GM23338 (cell line): ENCODE measurements around the gene INPP1. TPM values are rescaled to one million over a fixed set of nuclear protein-coding genes. Genes with fewer than 3 reads are reported as not detected.

Experiments
- ATAC-seq: fragments of 200-7000 bp; cut with Tn5 transposase; 3 replicates; pipeline ENCODE4 v1.9.1; 2020
- DNase-seq: peaks from one replicate; pipeline ENCODE4 v3.0.0-alpha.2; 2015; ENCODE audit warnings: low spot score
- H2AFZ ChIP-seq: fragments of 200-600 bp; sonication (generic); 2 replicates; pipeline ENCODE4 v1.8.0; 2016; ENCODE audit warnings: antibody characterized with exemption, mild to moderate bottlenecking, moderate library complexity
- H3F3A ChIP-seq: fragments of 200-600 bp; sonication (generic); replicated peaks from 2 replicates; pipeline ENCODE4 v1.8.0; 2017; ENCODE audit warnings: antibody characterized with exemption, mixed run types, low read depth
- H3K27ac ChIP-seq: fragments of 200-600 bp; sonication (generic); 2 replicates; pipeline ENCODE4 v1.6.1; 2016; ENCODE audit warnings: low read depth
- H3K27me3 ChIP-seq: fragments of 200-600 bp; sonication (generic); 2 replicates; pipeline ENCODE4 v1.8.0; 2016; ENCODE audit warnings: mild to moderate bottlenecking, mixed run types, moderate library complexity; ENCODE audit not compliant: insufficient read depth
- H3K36me3 ChIP-seq: fragments of 200-600 bp; sonication (generic); 2 replicates; pipeline ENCODE4 v1.8.0; 2016; ENCODE audit warnings: mild to moderate bottlenecking; ENCODE audit not compliant: insufficient read depth
- H3K4me1 ChIP-seq: fragments of 200-600 bp; sonication (generic); 2 replicates; pipeline ENCODE4 v1.8.0; 2016; ENCODE audit warnings: mild to moderate bottlenecking, moderate library complexity; ENCODE audit not compliant: insufficient read depth
- H3K4me2 ChIP-seq: fragments of 200-600 bp; sonication (generic); 2 replicates; pipeline ENCODE4 v1.7.1; 2017; ENCODE audit warnings: mixed run types
- H3K4me3 ChIP-seq: fragments of 200-600 bp; sonication (generic); 2 replicates; pipeline ENCODE4 v1.6.1; 2016; ENCODE audit warnings: mixed run types
- H3K79me2 ChIP-seq: fragments of 200-600 bp; sonication (generic); replicated peaks from 2 replicates; pipeline ENCODE4 v1.8.0; 2017; ENCODE audit warnings: mild to moderate bottlenecking; ENCODE audit not compliant: insufficient read depth
- H3K9me2 ChIP-seq: fragments of 200-600 bp; sonication (generic); 2 replicates; pipeline ENCODE4 v1.8.0; 2017; ENCODE audit not compliant: insufficient read depth
- H4K20me1 ChIP-seq: fragments of 200-600 bp; sonication (generic); replicated peaks from 2 replicates; pipeline ENCODE4 v1.8.0; 2017; ENCODE audit warnings: mild to moderate bottlenecking; ENCODE audit not compliant: insufficient read depth
- H3K27ac Mint-ChIP-seq: 2 replicates; pipeline ENCODE4 v1.8.0; 2020; ENCODE audit warnings: inconsistent platforms, mild to moderate bottlenecking, moderate library complexity, mixed read lengths
- H3K27me3 Mint-ChIP-seq: 3 replicates; pipeline ENCODE4 v1.8.0; 2022; ENCODE audit warnings: low read depth, mild to moderate bottlenecking, moderate library complexity, mixed read lengths, inconsistent platforms; ENCODE audit not compliant: insufficient read depth, poor library complexity
- H3K36me3 Mint-ChIP-seq: 3 replicates; pipeline ENCODE4 v1.8.0; 2021; ENCODE audit warnings: low read depth, mild to moderate bottlenecking, inconsistent platforms, moderate library complexity, mixed read lengths
- H3K4me1 Mint-ChIP-seq: 3 replicates; pipeline ENCODE4 v1.8.0; 2020; ENCODE audit warnings: mild to moderate bottlenecking, inconsistent platforms, mixed read lengths
- H3K4me3 Mint-ChIP-seq: 3 replicates; pipeline ENCODE4 v1.8.0; 2021; ENCODE audit warnings: moderate library complexity, mild to moderate bottlenecking, inconsistent platforms, mixed read lengths
- H3K9me3 Mint-ChIP-seq: 3 replicates; pipeline ENCODE4 v1.8.0; 2020; ENCODE audit warnings: moderate library complexity, mild to moderate bottlenecking, inconsistent platforms, mixed read lengths
- CREB1 ChIP-seq: fragments of 250-450 bp; sonication (Bioruptor Pico); IDR thresholded peaks from 2 replicates; pipeline ENCODE4 v1.5.0; 2020; ENCODE audit warnings: low read depth, mild to moderate bottlenecking, moderate library complexity
- CTCF ChIP-seq, 2 experiments: fragments of 200-600 bp in 1 of 2; sonication (generic) in 1 of 2; conservative IDR thresholded peaks; 2 replicates each; pipeline versions ENCODE4 v1.5.1 to v1.6.1; 2016 to 2017; ENCODE audit warnings: antibody characterized with exemption in 2 of 2, low read depth in 2 of 2, mild to moderate bottlenecking in 2 of 2, moderate library complexity in 1 of 2
- ETS1 ChIP-seq: IDR thresholded peaks from 2 replicates; pipeline ENCODE4 v1.6.1; 2016; ENCODE audit warnings: antibody characterized with exemption
- EZH2 ChIP-seq: fragments of 200-600 bp; sonication (generic); IDR thresholded peaks from one replicate; pipeline ENCODE4 v1.8.0; 2017; ENCODE audit warnings: antibody characterized with exemption, mild to moderate bottlenecking, low read depth; ENCODE audit not compliant: unreplicated experiment
- EZH2phosphoT487 ChIP-seq: fragments of 200-600 bp; sonication (generic); IDR thresholded peaks from one replicate; pipeline ENCODE4 v1.8.1; 2018; ENCODE audit warnings: antibody characterized with exemption; ENCODE audit not compliant: unreplicated experiment
- JUNB ChIP-seq: IDR thresholded peaks from one replicate; pipeline ENCODE4 v1.6.1; 2016; ENCODE audit warnings: antibody characterized with exemption; ENCODE audit not compliant: unreplicated experiment
- NANOG ChIP-seq: IDR thresholded peaks from 2 replicates; pipeline ENCODE4 v1.6.1; 2016; ENCODE audit warnings: antibody characterized with exemption, borderline replicate concordance
- POLR2AphosphoS5 ChIP-seq: IDR thresholded peaks from 2 replicates; pipeline ENCODE4 v1.6.1; 2016; ENCODE audit warnings: antibody characterized with exemption, low read depth
- REST ChIP-seq: IDR thresholded peaks from one replicate; pipeline ENCODE4 v1.6.1; 2018; ENCODE audit warnings: antibody characterized with exemption; ENCODE audit not compliant: unreplicated experiment
- STAT1 ChIP-seq: IDR thresholded peaks from one replicate; pipeline ENCODE4 v1.6.1; 2016; ENCODE audit warnings: antibody characterized with exemption; ENCODE audit not compliant: unreplicated experiment
- ZNF114 ChIP-seq: fragments of 250-450 bp; sonication (Bioruptor Pico); IDR thresholded peaks from 2 replicates; pipeline ENCODE4 v1.5.0; 2020; ENCODE audit warnings: mild to moderate bottlenecking, moderate library complexity
- ZNF331 ChIP-seq: fragments of 250-450 bp; sonication (Bioruptor Pico); IDR thresholded peaks from 2 replicates; pipeline ENCODE4 v1.5.0; 2020; ENCODE audit warnings: low read depth, mild to moderate bottlenecking, moderate library complexity
- ZNF462 ChIP-seq: fragments of 250-450 bp; sonication (Bioruptor Pico); IDR thresholded peaks from 2 replicates; pipeline ENCODE4 v1.5.0; 2020; ENCODE audit warnings: mild to moderate bottlenecking, moderate library complexity
- polyA plus RNA-seq: library from polyadenylated mRNA; unstranded; fragments of >200 nt; fragmentation: Nextera tagmentation; extraction: Ambion mirVana; gene quantifications from 2 replicates; pipeline ENCODE4 v1.2.1, GENCODE V29; 2016
- total RNA-seq: library from RNA; depleted of rRNA; stranded (reverse); fragments of >200 nt; shearing (Covaris generic); gene quantifications from 2 replicates; pipeline ENCODE4 v1.2.3, GENCODE V29; 2014

The INPP1 gene
- total and polyA plus RNA-seq, 2 experiments from 2014 or later, result 2.6 to 6.5 TPM

GRCh38 chr2:190334479-190335224 lies 8.7 kb upstream of the INPP1 start:
- H3K9me3 Mint-ChIP-seq, result no peaks in the 10 kb centered on the region
- H2AFZ ChIP-seq, result no peak overlapping the region
- no peak overlapping the region; the same call in 1 of the 2 replicates for H3K27ac Mint-ChIP-seq
- no peaks in the 10 kb centered on the region for H3K36me3 Mint-ChIP-seq
- H3K27me3 ChIP-seq, result no peaks in the 10 kb centered on the region
- DNase-seq (no peak), ATAC-seq (no peak)
- H3F3A ChIP-seq, result no peaks in the 10 kb centered on the region
- H3K4me1 ChIP-seq, result no peaks in the 10 kb centered on the region
- H3K4me3 ChIP-seq, result no peak overlapping the region
- no peaks in the 10 kb centered on the region for H3K79me2 ChIP-seq
- no peaks in the 10 kb centered on the region for H3K27me3 Mint-ChIP-seq
- no peak for TF ChIP-seq ZNF331
- no peak for TF ChIP-seq NANOG
- no peak for TF ChIP-seq EZH2phosphoT487
- TF ChIP-seq POLR2AphosphoS5, result no peak
- no peak for TF ChIP-seq REST
- no peak for TF ChIP-seq EZH2
- no peak for TF ChIP-seq JUNB
- TF ChIP-seq ETS1, result no peak
- TF ChIP-seq CTCF (conservative IDR thresholded peaks at IDR 0.05; ENCODE audit: low read depth in 2 of 2), result no peak
- no peak for TF ChIP-seq CREB1 (CRISPR knock-in tag)
- no peak for TF ChIP-seq STAT1
- TF ChIP-seq ZNF462 (CRISPR knock-in tag), result no peak
- no peak for TF ChIP-seq ZNF114
- no peaks in the 10 kb centered on the region for H3K9me2 ChIP-seq
- no peaks in the 10 kb centered on the region for H3K4me1 Mint-ChIP-seq
- H3K4me3 Mint-ChIP-seq, result no peak overlapping the region
- H4K20me1 ChIP-seq, result no peaks in the 10 kb centered on the region
- H3K36me3 ChIP-seq, result no peaks in the 10 kb centered on the region
- H3K27ac ChIP-seq, result no peak overlapping the region
- H3K4me2 ChIP-seq, result no peak overlapping the region
